Activated CD4-positive, alpha-beta T cell treated with anti-CD3 and anti-CD28 coated beads, Interleukin-2, amount 10 ng/mL, durations not matched to agents 24 days and 14 days (primary cell): Measurements from ENCODE around the gene CBX2. TPM values are rescaled to one million over a fixed set of nuclear protein-coding genes. Genes with fewer than 3 reads are reported as not detected.

Experiments
- DNase-seq: peaks from one replicate; pipeline ENCODE4 v3.0.0; 2022
- H3K27ac Mint-ChIP-seq: one replicate; pipeline ENCODE4 v1.8.0; 2022; ENCODE audit warnings: mild to moderate bottlenecking, mixed read lengths
- H3K27me3 Mint-ChIP-seq: one replicate; pipeline ENCODE4 v1.8.0; 2022; ENCODE audit warnings: mixed read lengths
- H3K36me3 Mint-ChIP-seq: one replicate; pipeline ENCODE4 v1.8.0; 2022; ENCODE audit warnings: low read depth, mild to moderate bottlenecking, mixed read lengths
- H3K4me1 Mint-ChIP-seq: one replicate; pipeline ENCODE4 v1.8.0; 2021; ENCODE audit warnings: mixed read lengths
- H3K4me3 Mint-ChIP-seq: one replicate; pipeline ENCODE4 v1.8.0; 2022; ENCODE audit warnings: mild to moderate bottlenecking, moderate library complexity, mixed read lengths
- H3K9me3 Mint-ChIP-seq: one replicate; pipeline ENCODE4 v1.8.0; 2021; ENCODE audit warnings: mixed read lengths
- intact Hi-C: fragments of 100-400 bp; cut with micrococcal nuclease; formaldehyde crosslinking; loops from one replicate; pipeline ENCODE4 v1.15.1; 2023
- total RNA-seq: library from RNA; stranded (reverse); gene quantifications from 2 replicates; pipeline ENCODE4 v1.2.3, GENCODE V29; 2022

Gene CBX2
- total RNA-seq, 1 donor from 2014 or later, result 8.2 TPM

GRCh38 chr17:79829004-79829403, 51.1 kb downstream of the CBX2 start:
- H3K27ac Mint-ChIP-seq, result no peak overlapping the region

GRCh38 chr17:79829457-79829856, 51.5 kb downstream of the CBX2 start:
- peaks cover 4% of the 10 kb centered on the region for H3K27me3 Mint-ChIP-seq
- H3K9me3 Mint-ChIP-seq, result no peaks in the 10 kb centered on the region
- H3K27ac Mint-ChIP-seq, result no peak overlapping the region
- H3K4me1 Mint-ChIP-seq, result peaks cover 27% of the 10 kb centered on the region
- H3K36me3 Mint-ChIP-seq, result peaks cover 8% of the 10 kb centered on the region
- DNase-seq, result no peak
- intact Hi-C loops, result no loop called here
- H3K4me3 Mint-ChIP-seq, result no peak overlapping the region

More at GRCh38 chr17:79829004-79829403, 51.1 kb downstream of the CBX2 start:
- DNase-seq, result no peak
- Mint-ChIP-seq H3K4me3 (no peak overlapping the region), H3K27me3 (peaks cover 6% of the 10 kb centered on the region), H3K36me3 (peaks cover 9% of the 10 kb centered on the region), H3K4me1 (peaks cover 27% of the 10 kb centered on the region), H3K9me3 (no peaks in the 10 kb centered on the region)
- intact Hi-C loops, result no loop called here

GRCh38 chr17:79830303-79830702, 52.4 kb downstream of the CBX2 start:
- Mint-ChIP-seq H3K27ac (no peak overlapping the region), H3K9me3 (no peaks in the 10 kb centered on the region), H3K4me1 (peaks cover 29% of the 10 kb centered on the region), H3K4me3 (no peak overlapping the region), H3K27me3 (peaks cover 2% of the 10 kb centered on the region), H3K36me3 (peaks cover 16% of the 10 kb centered on the region)
- intact Hi-C loops, result loop anchor here (10.0 kb wide), 1 partner anchor 424 kb away; no protein-coding TSS in a partner anchor
- DNase-seq, result peak; percentile 56

GRCh38 chr17:79830763-79831264, 52.9 kb downstream of the CBX2 start:
- no peaks in the 10 kb centered on the region for H3K9me3 Mint-ChIP-seq
- H3K4me3 Mint-ChIP-seq, result no peak overlapping the region
- intact Hi-C loops, result loop anchor here (10.0 kb wide), 1 partner anchor 424 kb away; no protein-coding TSS in a partner anchor
- DNase-seq, result peak; percentile 56
- peaks cover 27% of the 10 kb centered on the region for H3K4me1 Mint-ChIP-seq
- peaks cover 16% of the 10 kb centered on the region for H3K36me3 Mint-ChIP-seq
- H3K27me3 Mint-ChIP-seq, result peaks cover 2% of the 10 kb centered on the region
- no peak overlapping the region for H3K27ac Mint-ChIP-seq

GRCh38 chr17:79831265-79832217, 53.6 kb downstream of the CBX2 start:
- peak; percentile 57 for DNase-seq
- Mint-ChIP-seq H3K4me1 (peaks cover 20% of the 10 kb centered on the region), H3K4me3 (no peak overlapping the region), H3K9me3 (no peaks in the 10 kb centered on the region), H3K27me3 (no peaks in the 10 kb centered on the region), H3K36me3 (peaks cover 16% of the 10 kb centered on the region), H3K27ac (no peak overlapping the region)
- intact Hi-C loops, result loop anchor here (10.0 kb wide), 1 partner anchor 423 kb away; no protein-coding TSS in a partner anchor

- Mint-ChIP-seq H3K9me3 (no peaks in the 10 kb centered on the region), H3K27ac (no peak overlapping the region), H3K27me3 (no peaks in the 10 kb centered on the region), H3K4me1 (peaks cover 25% of the 10 kb centered on the region), H3K36me3 (peaks cover 17% of the 10 kb centered on the region), H3K4me3 (no peak overlapping the region)
- intact Hi-C loops, result loop anchor here (10.0 kb wide), 1 partner anchor 422 kb away; no protein-coding TSS in a partner anchor
- peak; percentile 55 for DNase-seq
Observed at GRCh38 chr17:79832218-79833109, 54.5 kb downstream of the CBX2 start.

- H3K36me3 Mint-ChIP-seq, result peaks cover 17% of the 10 kb centered on the region
- H3K27ac Mint-ChIP-seq, result no peak overlapping the region
- no peaks in the 10 kb centered on the region for H3K9me3 Mint-ChIP-seq
- no peaks in the 10 kb centered on the region for H3K27me3 Mint-ChIP-seq
- DNase-seq, result no peak
- intact Hi-C loops, result loop anchor here (10.0 kb wide), 1 partner anchor 422 kb away; no protein-coding TSS in a partner anchor
- no peak overlapping the region for H3K4me3 Mint-ChIP-seq
- H3K4me1 Mint-ChIP-seq, result peaks cover 29% of the 10 kb centered on the region
Observed at GRCh38 chr17:79833110-79833450, 55.1 kb downstream of the CBX2 start.

GRCh38 chr17:79833744-79834564, 56.0 kb downstream of the CBX2 start:
- Mint-ChIP-seq H3K4me1 (peaks cover 25% of the 10 kb centered on the region), H3K9me3 (no peaks in the 10 kb centered on the region)
- intact Hi-C loops, result loop anchor here (10.0 kb wide), 1 partner anchor 421 kb away; no protein-coding TSS in a partner anchor

GRCh38 chr17:79834565-79835469, 56.9 kb downstream of the CBX2 start:
- Mint-ChIP-seq H3K4me1 (peaks cover 22% of the 10 kb centered on the region), H3K9me3 (no peaks in the 10 kb centered on the region), H3K36me3 (peaks cover 21% of the 10 kb centered on the region), H3K27ac (no peak overlapping the region), H3K27me3 (peaks cover under 1% of the 10 kb centered on the region), H3K4me3 (no peak overlapping the region)
- DNase-seq, result peak; percentile 85
- intact Hi-C loops, result loop anchor here (5.0 to 10.0 kb wide), 2 partner anchors 420 to 1703 kb away; partner anchors contain the start of gene TMC8

More at GRCh38 chr17:79833744-79834564, 56.0 kb downstream of the CBX2 start:
- H3K36me3 Mint-ChIP-seq, result peaks cover 21% of the 10 kb centered on the region
- peak; percentile 57 for DNase-seq
- H3K27me3 Mint-ChIP-seq, result no peaks in the 10 kb centered on the region
- no peak overlapping the region for H3K27ac Mint-ChIP-seq
- no peak overlapping the region for H3K4me3 Mint-ChIP-seq

GRCh38 chr17:79835470-79835899, 57.5 kb downstream of the CBX2 start:
- Mint-ChIP-seq H3K4me1 (peaks cover 22% of the 10 kb centered on the region), H3K36me3 (peaks cover 21% of the 10 kb centered on the region), H3K27ac (no peak overlapping the region), H3K4me3 (no peak overlapping the region), H3K27me3 (peaks cover 6% of the 10 kb centered on the region), H3K9me3 (no peaks in the 10 kb centered on the region)
- DNase-seq, result no peak
- intact Hi-C loops, result loop anchor here (5.0 to 10.0 kb wide), 2 partner anchors 419 to 1703 kb away; partner anchors contain the start of gene TMC8

- Mint-ChIP-seq H3K27me3 (peaks cover 10% of the 10 kb centered on the region), H3K9me3 (no peaks in the 10 kb centered on the region), H3K27ac (no peak overlapping the region), H3K4me1 (peaks cover 22% of the 10 kb centered on the region), H3K36me3 (peaks cover 21% of the 10 kb centered on the region), H3K4me3 (no peak overlapping the region)
- intact Hi-C loops, result loop anchor here (5.0 to 10.0 kb wide), 2 partner anchors 419 to 1704 kb away; partner anchors contain the start of gene TMC8
- DNase-seq, result peak; percentile 68
Observed at GRCh38 chr17:79835953-79836509, 58.1 kb downstream of the CBX2 start.
